ENCODE data around the gene FMN1.

Gene FMN1

DNA sequence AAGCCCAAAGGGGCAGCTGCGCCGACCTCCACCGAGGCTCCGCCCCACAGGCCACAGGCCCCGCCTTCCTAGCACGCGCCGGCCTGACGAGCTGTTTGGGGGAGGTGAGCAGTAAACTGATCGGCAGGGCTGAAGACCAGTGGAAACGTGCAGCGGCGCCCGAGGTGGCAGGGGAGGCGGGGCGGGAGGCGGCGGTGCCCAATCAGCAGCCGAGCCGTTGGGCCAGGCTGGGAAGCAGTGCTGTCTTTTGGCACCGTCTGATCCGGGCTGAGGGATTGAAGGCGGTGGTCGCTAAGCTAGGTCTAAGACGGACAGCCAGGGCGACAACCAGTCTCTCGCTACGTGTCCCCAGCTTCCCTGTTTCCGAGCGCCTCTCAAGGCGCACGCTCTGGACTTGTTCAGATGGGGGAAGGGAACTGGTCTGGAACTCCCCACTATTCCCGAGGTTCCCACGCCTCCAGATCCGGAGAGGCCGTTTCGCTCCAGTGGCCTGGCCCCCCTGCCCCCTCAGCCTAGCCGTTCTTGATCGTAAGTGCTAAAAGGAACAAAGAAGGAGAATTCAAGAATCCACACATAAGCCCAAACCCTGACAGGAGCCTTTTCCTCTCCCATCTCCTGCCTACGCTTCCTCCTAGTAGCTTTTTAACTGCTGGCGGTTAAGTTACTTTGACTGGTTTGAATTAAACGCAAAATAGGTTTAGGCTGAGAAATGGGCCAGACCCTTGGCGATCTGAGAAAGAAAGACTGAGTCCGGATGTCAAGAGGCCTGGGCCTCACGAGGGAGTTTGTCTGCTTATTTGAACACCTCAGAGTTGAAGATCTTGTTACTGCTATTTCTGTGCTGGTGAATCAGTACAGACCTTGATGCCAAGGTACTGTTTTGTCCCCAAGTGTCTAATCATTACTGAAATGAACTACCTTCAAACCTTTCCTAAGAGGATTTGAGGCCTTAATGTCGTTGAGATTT lies at the start of gene FMN1:
FMN1 (minus strand) TSS at position 11 of the 967 bp plus-strand sequence. CDS start 39,800 bp downstream, outside the sequence.
- peak; percentile 93 to 99 (median 97) for DNase-seq
- intact Hi-C loops (cut with DNase I) = no loop called here

DNA sequence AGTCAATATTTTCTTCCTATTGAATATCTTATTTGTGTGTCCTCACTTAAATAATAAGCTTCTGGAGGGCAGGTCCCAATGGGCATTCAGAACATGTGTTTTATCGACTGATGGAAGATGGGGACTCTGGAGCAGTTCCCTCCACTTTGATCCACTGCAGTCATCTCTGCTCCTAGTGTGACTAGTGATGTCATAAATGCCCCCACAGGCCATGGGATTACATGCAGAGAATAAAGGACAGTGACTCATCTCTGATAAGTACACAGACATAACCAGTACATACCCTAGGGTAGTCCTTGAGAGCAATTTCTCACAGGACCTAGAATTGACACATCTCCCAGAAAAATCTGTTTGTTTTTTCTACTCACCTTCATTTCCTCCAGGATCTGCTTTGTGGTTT lies 49.4 kb upstream of the FMN1 start:
- intact Hi-C loops (cut with DNase I) = no loop called here
- DNase-seq = no peak

DNA sequence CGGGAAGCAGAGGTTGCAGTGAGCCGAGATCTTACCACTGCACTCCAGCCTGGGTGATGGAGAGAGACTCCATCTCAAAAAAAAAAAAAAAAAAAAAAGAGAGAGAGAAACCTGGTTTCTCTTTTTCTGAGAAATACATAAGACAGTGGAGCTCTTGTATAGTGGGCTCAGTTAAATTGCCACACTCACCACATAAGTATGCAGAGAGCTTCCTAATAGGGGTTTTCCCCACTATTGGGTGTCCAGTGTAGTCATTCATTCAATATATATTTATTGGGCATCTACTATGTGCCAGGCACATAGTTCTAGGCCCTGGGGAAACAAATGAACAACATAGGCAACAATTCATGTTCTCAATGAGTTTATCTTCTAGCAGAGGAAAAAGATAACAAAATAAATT lies 48.9 kb upstream of the FMN1 start:
- intact Hi-C loops (cut with DNase I) = no loop called here
- DNase-seq = no peak

DNA sequence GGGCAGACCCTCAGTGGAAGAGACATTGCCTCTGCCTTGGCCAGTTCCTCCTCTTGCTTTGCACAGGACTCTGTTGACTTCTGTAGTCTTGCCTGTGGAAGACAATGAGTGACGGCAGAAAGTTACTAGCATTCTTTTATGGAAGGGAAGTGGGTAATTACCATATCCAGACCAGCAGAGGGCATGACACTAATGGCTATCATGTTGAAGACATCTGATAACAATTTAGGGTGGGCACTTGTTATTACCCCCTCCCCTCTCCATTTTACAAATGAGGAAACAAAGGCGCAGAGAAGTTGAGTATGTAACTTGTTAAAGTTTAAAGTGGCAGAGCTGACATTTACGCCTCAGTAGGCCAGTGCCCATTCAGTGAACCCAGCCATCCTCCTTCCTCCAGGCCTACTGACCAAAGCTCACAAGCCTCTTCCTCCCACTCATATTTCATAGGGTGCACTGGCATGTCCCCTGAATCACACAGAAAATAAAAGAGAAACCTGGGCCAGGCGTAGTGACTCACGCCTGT lies 48.2 kb upstream of the FMN1 start:
- no peak for DNase-seq
- intact Hi-C loops (cut with DNase I) = no loop called here

GRCh38 chr15:33242165-33242564 lies 47.7 kb upstream of the FMN1 start:
- no peak for DNase-seq
- intact Hi-C loops (cut with DNase I) = no loop called here

GRCh38 chr15:33236841-33237509 lies 42.5 kb upstream of the FMN1 start:
- DNase-seq = no peak
- intact Hi-C loops (cut with DNase I) = no loop called here

- DNase-seq = no peak
- intact Hi-C loops (cut with DNase I) = no loop called here
Observed at GRCh38 chr15:33234020-33234461, 39.5 kb upstream of the FMN1 start.

DNA sequence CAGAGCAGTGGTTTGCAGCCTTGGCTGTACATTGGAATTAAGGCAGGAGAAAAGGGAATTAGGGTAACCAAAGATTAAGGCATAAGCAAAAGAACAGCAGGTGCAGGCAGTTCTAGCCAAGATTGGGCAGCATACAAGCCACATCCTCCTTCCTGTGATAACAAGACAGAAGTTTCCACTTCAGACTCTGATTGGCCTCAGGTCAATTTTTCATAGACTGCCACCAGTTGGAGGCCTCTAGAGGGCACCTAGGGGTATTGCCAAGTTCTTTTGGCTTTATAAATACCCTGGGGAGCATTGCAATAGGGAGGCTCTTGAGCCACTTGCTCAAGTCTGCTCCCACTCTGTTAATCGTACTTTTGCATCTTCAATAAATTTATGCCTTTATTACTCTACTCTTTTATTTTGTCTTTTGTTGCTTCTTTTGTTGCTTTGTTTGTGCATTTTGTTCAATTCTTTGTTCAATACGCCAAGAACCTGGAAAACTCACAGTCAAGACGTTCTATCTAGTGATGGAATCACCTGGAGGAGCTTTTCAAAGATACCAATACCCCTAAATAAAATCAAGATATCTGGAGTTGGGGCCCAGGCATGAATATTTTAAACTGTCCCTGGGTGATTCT lies 32.2 kb upstream of the FMN1 start:
- peak in 1 of 10 donors; percentile 10 for DNase-seq
- intact Hi-C loops (cut with DNase I) = no loop called here

DNA sequence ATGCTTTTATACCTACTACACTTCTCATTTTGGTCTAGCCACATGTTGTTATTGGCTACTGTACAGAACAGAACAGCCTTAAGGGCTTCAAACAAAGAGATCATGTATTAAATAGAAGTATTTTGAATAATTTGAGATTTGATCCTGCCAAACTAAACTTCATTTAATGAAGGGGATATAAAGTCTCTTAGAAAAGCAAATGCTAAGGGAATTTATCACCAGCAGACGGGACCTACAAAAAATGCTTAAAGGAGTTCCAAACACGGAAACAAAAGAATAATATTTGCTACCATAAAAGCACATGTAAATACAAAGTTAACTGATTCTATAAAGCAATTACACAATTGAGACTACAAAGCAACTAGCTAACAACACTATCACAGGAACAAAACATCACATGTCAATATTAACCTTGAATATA lies 23.6 kb upstream of the FMN1 start:
- no peak for DNase-seq
- intact Hi-C loops (cut with DNase I) = no loop called here

GRCh38 chr15:33215941-33216872 lies 21.7 kb upstream of the FMN1 start:
- no peak for DNase-seq
- intact Hi-C loops (cut with DNase I) = no loop called here

DNA sequence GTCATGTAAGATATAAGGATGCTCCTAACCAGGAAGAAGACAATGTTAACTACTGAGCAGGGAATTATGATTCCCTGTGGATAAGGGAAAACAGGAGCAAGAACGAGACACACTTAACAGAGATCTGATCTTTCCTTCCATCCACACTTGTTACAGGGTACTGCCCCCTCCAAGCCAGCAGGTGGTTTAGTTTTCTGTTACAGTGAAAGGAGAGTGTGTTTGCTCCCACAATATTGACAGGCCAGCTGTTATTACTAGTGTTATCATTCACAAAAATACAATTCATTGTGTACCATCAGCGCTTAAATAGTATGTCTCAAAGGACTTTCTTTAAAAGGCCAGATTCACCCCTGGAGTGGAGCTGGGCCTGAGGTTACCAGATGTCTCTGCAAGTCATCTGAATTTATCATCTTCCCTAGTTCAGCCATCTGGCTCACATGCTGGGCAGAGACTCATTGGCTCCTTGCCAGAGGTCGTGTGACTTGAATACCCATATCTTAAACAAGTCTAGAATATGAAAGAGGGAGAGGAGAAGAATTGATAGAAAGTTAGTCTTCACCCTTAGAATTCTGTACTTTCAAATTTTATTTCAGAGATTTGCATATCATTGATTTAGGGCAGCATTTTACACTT lies 16.8 kb upstream of the FMN1 start:
- no peak for DNase-seq

DNA sequence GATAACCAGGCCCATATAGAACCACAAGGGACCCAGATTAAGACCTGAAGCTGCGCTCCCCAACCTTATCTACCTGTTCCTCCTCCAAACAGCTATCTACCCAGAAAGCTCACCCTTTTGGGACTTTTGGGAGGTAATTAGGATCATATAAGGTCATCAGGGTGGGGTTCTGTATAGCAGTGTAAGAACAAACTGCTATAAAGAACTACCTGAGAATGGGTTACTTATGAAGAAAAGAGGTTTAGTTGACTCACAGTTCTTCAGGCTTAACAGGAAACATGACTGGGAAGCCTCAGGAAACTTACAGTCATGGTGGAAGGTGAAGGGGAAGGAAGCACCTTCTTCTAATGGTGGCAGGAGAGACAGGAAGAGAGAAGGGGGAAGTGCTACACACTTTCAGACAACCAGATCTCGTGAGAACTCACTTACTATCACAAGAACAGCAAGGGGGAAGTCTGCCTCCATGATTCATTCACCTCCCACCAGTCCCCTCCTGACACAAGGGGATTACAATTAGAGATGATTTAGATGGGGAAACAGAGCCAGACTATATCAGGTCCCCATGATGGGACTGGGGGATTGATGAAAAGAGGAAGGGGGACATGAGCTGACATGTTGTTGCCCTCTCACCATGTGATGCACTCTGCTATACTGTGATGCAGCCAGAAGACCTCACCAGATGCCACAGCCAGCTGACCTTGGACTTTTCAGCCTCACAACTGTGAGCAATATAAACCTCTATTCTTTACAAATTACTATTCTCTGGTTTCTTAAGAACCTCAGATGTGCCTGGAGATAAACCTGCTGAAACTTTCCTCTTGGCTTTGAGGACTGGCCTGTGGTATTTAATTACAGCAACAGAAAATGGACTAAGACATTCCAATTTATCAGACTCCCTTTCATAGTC lies 15.3 kb upstream of the FMN1 start:
- no peak for DNase-seq
- intact Hi-C loops (cut with DNase I) = no loop called here

More for the DNA sequence above, 16.8 kb upstream of the FMN1 start:
- intact Hi-C loops (cut with DNase I) = no loop called here

DNA sequence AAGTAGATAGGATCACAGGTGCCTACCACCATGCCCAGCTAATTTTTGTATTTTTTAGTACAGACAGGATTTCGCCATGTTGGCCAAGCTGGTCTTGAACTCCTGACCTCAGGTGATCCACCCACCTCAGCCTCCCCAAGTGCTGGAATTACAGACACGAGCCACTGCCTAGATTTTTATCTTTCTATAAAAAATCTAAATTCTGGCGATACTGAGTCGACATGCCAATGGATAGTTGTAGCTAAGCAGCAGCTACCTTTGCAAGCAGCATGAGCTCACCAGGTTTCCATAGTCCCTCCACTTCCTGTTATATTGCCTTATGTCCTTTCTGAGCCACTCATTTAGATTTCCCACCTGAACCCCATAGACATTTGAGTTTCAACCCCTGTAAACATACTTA lies 13.1 kb upstream of the FMN1 start:
- intact Hi-C loops (cut with DNase I) = no loop called here
- DNase-seq = no peak

DNA sequence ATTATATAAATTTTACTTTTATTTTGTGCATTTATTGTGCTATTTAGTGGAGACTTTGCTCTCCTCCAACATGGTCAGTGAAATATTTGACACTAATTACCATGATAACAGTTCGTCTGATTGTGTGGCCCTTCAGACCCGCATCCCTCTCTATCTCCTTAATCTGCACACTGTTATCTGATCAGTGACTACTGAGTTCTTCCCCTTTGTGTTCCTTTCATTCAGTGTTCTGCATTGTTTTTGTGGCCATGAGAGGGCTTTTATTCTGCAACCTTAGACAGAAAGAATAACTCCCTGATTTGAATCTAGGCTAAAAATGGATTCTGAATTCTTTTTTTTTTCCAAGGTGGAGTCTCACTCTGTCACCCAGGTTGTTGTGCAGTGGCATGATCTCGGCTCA lies 11.9 kb upstream of the FMN1 start:
- no peak for DNase-seq
- intact Hi-C loops (cut with DNase I) = no loop called here

DNA sequence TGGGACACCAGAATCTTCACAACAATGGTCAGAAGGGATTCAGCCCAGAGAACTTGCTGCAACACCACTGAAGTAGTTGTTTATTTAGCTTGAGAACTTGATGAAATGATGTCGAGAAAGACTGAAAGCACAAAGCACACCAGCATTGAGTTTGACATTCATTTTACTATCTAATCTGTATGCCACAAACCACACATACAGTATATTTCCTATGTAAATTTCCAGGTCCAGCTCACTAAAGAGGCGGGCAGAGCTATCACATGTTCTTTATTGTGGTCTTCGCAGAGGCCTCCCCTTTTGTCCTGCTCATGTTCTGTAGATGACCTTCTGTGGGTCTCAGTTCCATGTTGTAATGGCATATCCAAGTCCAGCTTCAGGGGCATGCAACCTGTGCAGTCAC lies 10.4 kb upstream of the FMN1 start:
- intact Hi-C loops (cut with DNase I) = no loop called here
- DNase-seq = no peak

DNA sequence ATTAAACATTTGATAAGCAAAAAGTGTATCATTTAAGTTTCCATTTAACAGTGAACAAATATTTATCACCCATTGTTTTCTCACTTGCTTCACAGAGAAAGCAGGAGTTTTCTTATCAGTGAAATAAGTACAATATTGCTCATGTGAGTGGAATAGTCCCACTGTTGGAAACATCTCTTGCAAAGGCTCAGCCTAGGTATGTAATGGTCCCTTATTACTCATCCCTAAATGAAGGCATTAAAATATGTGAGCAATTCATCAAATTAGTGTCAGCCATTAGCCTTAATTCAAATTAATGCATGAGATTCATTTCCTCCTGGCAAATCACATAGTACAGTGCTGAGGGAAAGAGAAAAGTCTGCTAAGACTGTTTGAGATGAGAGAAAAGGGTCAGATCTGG lies 9.6 kb upstream of the FMN1 start:
- no peak for DNase-seq
- intact Hi-C loops (cut with DNase I) = no loop called here

GRCh38 chr15:33201491-33202231 lies 7.1 kb upstream of the FMN1 start:
- intact Hi-C loops (cut with DNase I) = no loop called here
- DNase-seq = peak in 6 of 10 donors; percentile 11 to 72 (median 18)

DNA sequence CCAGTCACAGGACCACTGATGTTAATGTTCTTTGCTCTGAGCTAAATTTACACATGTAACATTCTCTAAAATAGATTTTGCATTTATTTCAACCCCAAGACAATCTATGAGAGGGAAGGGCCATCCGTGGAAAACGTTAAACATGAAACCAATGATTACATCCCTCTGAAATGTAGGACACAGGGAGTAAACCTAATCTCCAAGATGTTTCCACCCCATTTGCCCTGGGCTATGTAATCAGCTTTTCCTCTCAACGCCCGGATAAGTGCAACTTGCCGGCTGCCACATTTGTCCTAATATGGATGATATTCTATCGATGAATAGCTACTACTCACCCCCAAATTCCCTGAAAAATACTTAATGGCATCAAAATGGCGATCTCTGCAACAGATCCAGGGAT lies 6.4 kb upstream of the FMN1 start:
- DNase-seq = no peak
- intact Hi-C loops (cut with DNase I) = no loop called here

Data from posterior cingulate gyrus (tissue), 11 donors.